ENCODE measurements around the gene LRP5. TPM values are rescaled to one million over a fixed set of nuclear protein-coding genes. Genes with fewer than 3 reads are reported as not detected.

The LRP5 gene
- total RNA-seq, 2 donors from 2014 or later = 43.3 to 63.6 TPM

DNA sequence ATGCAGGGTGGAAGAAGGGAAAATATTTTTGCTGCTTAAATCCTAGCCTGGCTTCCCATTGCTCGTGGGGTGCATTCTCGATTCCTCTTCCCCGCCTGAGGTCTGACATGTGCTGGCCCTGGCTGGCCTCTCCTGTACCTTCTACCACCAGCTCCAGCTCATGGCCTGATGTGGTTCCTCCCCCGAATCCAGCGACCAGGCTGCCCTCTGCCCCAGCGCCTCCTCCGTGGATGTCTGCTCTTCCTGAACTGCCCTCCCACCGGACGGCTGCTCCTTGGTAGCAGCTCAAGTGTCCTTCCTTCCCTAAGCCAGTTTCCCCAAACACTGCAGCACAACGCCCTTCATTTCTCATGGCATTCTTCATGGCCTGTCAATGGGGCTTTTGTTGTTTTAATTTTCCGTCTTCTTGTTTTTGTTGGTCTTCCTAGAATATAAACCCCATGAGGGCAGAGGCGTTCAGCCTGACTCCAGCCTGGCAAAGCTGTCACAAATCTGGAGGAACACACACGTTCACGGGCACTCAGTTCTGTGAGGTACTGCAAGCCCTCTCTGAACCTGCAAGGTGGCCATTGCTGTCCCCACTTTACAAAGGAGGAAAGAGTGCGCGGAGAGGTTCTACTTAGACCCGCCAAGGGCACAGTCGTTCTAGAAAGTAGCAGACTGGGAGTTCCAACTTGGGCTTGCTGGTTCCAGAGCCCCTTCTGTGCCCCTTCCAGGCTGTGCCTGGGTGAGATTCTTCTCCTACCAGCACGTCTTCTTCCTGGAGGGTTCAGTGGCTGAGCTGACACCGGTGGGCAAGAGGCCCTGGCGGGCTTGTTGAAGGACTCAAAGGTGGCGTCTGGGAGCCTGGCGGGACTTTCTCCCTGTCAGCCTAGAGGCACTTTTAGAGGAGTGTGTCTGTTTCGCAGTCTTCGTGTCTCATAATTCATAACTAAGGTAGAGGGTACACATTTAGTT lies 953 bp upstream of the LRP5 start:
- peak overlapping the region; percentile 54 to 86 (median 74) for H3K27ac ChIP-seq
- peaks cover 36% of the 10 kb centered on the region for H3K4me1 ChIP-seq
- TF ChIP-seq, protein P1, sequence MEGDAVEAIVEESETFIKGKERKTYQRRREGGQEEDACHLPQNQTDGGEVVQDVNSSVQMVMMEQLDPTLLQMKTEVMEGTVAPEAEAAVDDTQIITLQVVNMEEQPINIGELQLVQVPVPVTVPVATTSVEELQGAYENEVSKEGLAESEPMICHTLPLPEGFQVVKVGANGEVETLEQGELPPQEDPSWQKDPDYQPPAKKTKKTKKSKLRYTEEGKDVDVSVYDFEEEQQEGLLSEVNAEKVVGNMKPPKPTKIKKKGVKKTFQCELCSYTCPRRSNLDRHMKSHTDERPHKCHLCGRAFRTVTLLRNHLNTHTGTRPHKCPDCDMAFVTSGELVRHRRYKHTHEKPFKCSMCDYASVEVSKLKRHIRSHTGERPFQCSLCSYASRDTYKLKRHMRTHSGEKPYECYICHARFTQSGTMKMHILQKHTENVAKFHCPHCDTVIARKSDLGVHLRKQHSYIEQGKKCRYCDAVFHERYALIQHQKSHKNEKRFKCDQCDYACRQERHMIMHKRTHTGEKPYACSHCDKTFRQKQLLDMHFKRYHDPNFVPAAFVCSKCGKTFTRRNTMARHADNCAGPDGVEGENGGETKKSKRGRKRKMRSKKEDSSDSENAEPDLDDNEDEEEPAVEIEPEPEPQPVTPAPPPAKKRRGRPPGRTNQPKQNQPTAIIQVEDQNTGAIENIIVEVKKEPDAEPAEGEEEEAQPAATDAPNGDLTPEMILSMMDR (IDR thresholded peaks at IDR 0.05) = no peak
- no peak for TF ChIP-seq POLR2A (IDR thresholded peaks at IDR 0.05)
- intact Hi-C loops (cut with DNase I) = no loop called here
- H3K4me3 ChIP-seq = no peak overlapping the region
- no peaks in the 10 kb centered on the region for H3K9me3 ChIP-seq
- no peaks in the 10 kb centered on the region for H3K36me3 ChIP-seq (replicated peaks in 1 of 2; ENCODE audit: insufficient read depth in 1 of 2, low read depth in 2 of 2)
- ATAC-seq (peak; percentile 1), DNase-seq (peak in 3 of 4 donors; percentile 22 to 44 (median 36))
- no peaks in the 10 kb centered on the region for H3K27me3 ChIP-seq
- WGBS, 2 donors = 82 to 85% methylated on average over 25 of the region's 25 CpGs

DNA sequence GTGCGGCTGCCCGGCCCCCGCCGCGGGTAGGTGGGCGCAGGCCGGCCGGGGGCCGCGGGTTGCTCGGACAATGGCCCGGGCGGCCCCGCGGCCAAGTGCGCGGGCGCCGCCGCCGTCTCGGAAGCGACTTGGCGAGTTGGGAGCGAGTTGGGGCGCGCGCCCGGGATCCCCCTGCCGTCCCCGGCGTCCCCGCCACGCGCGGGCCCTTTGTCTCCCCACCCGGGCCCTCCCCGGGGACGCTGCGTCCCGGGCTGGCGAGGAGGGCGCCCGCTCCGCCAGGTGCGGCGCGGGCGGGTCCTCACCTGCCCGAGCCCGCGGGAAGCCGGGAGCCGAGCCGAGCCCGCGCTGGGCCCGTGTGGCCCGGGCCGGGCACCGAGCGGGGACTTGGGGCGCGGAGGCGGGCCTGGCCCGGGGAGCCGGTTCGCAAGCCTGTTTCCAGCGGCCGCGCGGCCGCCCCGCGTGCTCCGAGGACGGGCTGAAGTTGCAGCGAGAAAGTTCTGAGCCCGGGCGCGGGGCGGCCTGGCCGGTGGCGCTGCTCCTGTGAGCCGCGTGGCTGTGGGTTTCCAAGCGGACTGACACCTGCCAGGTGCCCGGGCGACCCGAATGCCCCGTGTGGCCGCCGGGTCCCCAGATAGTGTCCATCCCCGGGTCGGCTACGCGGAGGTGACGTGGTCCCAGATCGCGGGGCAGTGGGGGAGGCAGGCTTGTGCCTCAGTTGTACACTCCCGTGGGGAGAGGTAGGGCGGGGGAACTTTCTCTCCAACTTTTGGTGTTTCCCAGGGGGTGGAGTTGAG lies 586 bp downstream of the LRP5 start:
- Histone ChIP-seq H3K36me3 (replicated peaks in 1 of 2; ENCODE audit: insufficient read depth in 1 of 2, low read depth in 2 of 2) (no peaks in the 10 kb centered on the region), H3K27me3 (no peaks in the 10 kb centered on the region), H3K9me3 (no peaks in the 10 kb centered on the region), H3K27ac (peak overlapping the region; percentile 66 to 83 (median 72)), H3K4me3 (peak overlapping the region; percentile 19 to 67), H3K4me1 (peaks cover 48% of the 10 kb centered on the region)
- intact Hi-C loops (cut with DNase I) = no loop called here
- WGBS, 2 donors = 0% methylated on average over 6 to 60 of the region's 102 CpGs
- peak in 1 of 3 donors; percentile 16 for TF ChIP-seq POLR2A (IDR thresholded peaks at IDR 0.05)
- TF ChIP-seq, protein P1 (IDR thresholded peaks at IDR 0.05) = no peak
- DNase-seq = peak in 2 of 4 donors; percentile 36 to 37
- ATAC-seq = peak; percentile 43

DNA sequence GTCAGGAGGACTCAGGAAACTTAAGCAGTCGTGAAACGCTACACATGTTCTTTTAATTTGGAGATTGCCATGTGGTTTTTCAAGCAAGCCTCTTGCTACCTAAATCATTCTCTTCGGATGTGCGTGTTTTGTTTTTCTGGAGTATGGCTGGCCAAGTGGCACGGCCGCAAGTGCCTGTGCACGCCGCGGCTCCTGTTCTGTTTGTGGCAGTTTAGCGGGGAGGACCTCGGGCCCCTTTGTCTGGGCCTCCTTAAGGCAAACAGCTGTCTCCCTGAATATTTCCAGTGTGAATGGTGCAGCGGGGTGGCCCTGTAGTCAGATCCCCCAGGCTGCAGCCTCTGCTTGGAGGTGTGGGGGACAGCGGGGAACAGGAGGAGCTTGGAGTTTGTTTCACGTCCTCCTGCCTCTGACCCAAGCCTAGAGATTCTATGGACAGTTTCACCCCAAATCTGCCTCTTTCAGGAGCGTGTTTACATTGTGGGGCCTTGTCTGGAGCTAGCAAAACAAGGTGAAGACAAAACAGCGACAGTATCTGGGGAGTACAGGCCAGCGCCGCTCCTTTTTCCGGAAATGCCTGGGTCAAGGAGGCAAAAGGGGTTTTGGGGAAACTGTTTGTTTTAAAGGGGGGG lies 1.3 kb downstream of the LRP5 start:
- H3K27me3 ChIP-seq = no peaks in the 10 kb centered on the region
- no peaks in the 10 kb centered on the region for H3K9me3 ChIP-seq
- no peaks in the 10 kb centered on the region for H3K36me3 ChIP-seq (replicated peaks in 1 of 2; ENCODE audit: insufficient read depth in 1 of 2, low read depth in 2 of 2)
- H3K27ac ChIP-seq = peak overlapping the region; percentile 66 to 83 (median 72)
- 3 to 5% methylated on average over 15 to 19 of the region's 19 CpGs for WGBS, 2 donors
- intact Hi-C loops (cut with DNase I) = no loop called here
- DNase-seq = peak in 1 of 4 donors; percentile 33
- no peak for ATAC-seq
- H3K4me1 ChIP-seq = peaks cover 48% of the 10 kb centered on the region
- TF ChIP-seq, protein P1 (IDR thresholded peaks at IDR 0.05) = no peak
- no peak for TF ChIP-seq POLR2A (IDR thresholded peaks at IDR 0.05)
- H3K4me3 ChIP-seq = peak overlapping the region; percentile 19 to 67

DNA sequence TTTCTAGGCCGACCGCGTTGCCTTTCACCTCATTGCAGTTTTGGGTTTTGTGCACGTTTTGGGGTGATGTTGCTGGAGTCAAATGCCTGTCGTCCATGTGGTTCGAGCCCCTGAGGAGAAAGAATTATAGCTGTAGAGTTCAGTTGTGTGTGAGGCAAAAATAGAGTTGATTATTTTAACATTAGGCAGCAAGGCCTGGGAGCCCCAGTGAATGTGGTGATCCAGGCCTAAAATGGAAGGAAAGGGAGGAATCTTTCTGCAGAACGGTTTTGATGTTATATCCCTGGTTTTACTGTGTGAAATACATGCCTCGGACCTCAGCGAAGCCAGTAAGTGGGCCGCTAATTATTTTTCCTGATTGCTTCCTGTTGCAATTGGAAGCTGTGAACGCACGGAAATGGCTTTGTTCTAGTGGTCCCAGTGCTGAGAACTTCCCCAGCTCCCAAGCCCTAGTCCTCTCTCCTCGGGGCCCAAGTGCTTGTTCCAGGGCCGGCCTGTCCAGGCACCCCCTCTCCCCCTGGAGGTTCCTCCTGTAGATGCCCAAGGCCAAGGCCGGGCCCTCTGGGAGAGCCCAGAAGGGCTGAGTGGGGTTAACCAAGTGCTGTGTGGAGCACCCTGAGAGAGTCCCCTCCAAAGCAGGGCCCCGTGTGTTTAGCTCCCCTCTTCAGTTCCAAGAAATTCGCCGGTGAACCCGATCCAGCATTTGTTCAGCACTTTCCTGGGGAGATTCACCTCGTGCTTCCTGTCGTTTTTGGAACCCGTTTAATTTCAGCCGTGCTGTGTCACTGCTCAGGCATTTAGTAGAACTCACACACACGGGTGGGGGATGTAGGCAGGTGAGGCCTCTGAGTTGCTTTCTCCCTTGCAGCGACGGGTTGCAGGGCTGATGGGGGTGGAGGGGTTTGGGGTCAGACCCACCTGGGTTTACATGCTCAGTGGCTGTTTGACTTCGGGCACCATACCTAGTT lies 2.1 kb downstream of the LRP5 start:
- peaks cover 48% of the 10 kb centered on the region for H3K4me1 ChIP-seq
- no peaks in the 10 kb centered on the region for H3K9me3 ChIP-seq
- H3K27ac ChIP-seq = peak overlapping the region; percentile 56 to 83 (median 72)
- 15 to 17% methylated on average over 23 to 27 of the region's 27 CpGs for WGBS, 2 donors
- DNase-seq (peak in 3 of 4 donors; percentile 49 to 60 (median 49)), ATAC-seq (peak; percentile 26)
- no peak overlapping the region for H3K4me3 ChIP-seq
- TF ChIP-seq, protein P1 (IDR thresholded peaks at IDR 0.05) = no peak
- TF ChIP-seq POLR2A (IDR thresholded peaks at IDR 0.05) = peak in 1 of 3 donors; percentile 22
- no peaks in the 10 kb centered on the region for H3K27me3 ChIP-seq
- intact Hi-C loops (cut with DNase I) = no loop called here
- no peaks in the 10 kb centered on the region for H3K36me3 ChIP-seq (replicated peaks in 1 of 2; ENCODE audit: insufficient read depth in 1 of 2, low read depth in 2 of 2)
